Loucy (cell line): Measurements from ENCODE around the gene MAPK14.

Experiments
- CTCF ChIP-seq: fragments of 200-600 bp; sonication (generic); conservative IDR thresholded peaks from 2 replicates; pipeline ENCODE4 v1.5.1; 2014; ENCODE audit warnings: mild to moderate bottlenecking, antibody characterized with exemption, low read length
- EZH2phosphoT487 ChIP-seq: fragments of 200-600 bp; IDR thresholded peaks from 2 replicates; pipeline ENCODE4 v1.6.1; 2018; ENCODE audit warnings: antibody characterized with exemption, mild to moderate bottlenecking, moderate library complexity, borderline replicate concordance

- TF ChIP-seq CTCF: peak; percentile 68
- no peak for TF ChIP-seq EZH2phosphoT487
Observed at GRCh38 chr6:36139431-36139830, 111.8 kb downstream of the MAPK14 start.
